ENCODE results near the gene PPP1R9A.

The PPP1R9A gene

DNA sequence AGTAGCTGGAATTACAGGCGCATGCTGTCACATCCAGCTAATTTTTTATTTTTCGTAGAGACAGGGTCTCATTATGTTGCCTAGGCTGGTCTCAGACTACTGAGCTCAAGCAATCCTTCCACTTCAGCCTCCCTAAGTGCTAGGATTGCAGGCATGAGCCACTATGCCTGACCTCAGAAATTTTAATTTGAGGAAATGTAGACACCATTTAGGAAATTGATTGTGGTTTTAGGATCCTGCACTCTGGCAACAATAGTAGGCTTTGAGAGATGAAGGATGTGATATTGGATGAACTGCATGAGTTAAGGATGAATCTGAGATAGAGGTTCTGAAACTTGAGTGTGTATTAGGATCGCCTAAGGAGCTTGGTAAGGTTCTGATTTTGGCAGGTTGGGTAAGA, 66.5 kb downstream of the PPP1R9A start:
- TF ChIP-seq CTCF (IDR thresholded peaks at IDR 0.05; ENCODE audit: insufficient read depth, low read length, missing control alignments): no peak
- ChIA-PET POLR2A (no interaction called here), CTCF (no interaction called here)
- no peak overlapping the region for H3K4me3 ChIP-seq (ENCODE audit: low read depth, low read length)
- no peak for DNase-seq (ENCODE audit: low read depth, low spot score)

GRCh38 chr7:94974423-94974822, 67.0 kb downstream of the PPP1R9A start:
- no peak for TF ChIP-seq CTCF (IDR thresholded peaks at IDR 0.05; ENCODE audit: insufficient read depth, low read length, missing control alignments)
- POLR2A ChIA-PET: no interaction called here
- H3K4me3 ChIP-seq (ENCODE audit: low read depth, low read length): no peak overlapping the region
- CTCF ChIA-PET: no interaction called here
- no peak for DNase-seq (ENCODE audit: low read depth, low spot score)

DNA sequence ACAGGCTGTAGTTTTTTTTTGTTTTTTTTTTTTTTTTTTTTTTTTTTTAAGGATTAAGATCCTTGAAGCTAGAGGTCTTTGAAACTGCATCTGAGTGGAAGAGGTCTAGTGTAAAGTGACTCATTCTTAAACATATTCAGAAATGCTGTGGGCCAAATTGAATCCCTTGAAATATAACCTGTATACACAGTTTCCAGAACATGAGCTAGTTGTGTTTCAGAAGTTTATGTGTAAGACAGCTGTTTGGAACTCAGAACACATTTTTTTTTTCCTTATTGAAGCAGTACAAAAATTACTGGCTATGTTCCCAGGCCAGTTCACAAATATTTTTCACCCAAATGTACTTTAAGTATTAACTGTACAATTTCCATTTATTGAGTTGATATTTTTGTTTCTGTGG, 67.9 kb downstream of the PPP1R9A start:
- H3K4me3 ChIP-seq (ENCODE audit: low read depth, low read length): no peak overlapping the region
- TF ChIP-seq CTCF (IDR thresholded peaks at IDR 0.05; ENCODE audit: insufficient read depth, low read length, missing control alignments): no peak
- DNase-seq (ENCODE audit: low read depth, low spot score): no peak
- CTCF ChIA-PET: interaction anchor here (0.8 kb wide), 1 partner anchor 474 kb away, joined by 3 read pairs; no protein-coding TSS in a partner anchor
- POLR2A ChIA-PET: no interaction called here

DNA sequence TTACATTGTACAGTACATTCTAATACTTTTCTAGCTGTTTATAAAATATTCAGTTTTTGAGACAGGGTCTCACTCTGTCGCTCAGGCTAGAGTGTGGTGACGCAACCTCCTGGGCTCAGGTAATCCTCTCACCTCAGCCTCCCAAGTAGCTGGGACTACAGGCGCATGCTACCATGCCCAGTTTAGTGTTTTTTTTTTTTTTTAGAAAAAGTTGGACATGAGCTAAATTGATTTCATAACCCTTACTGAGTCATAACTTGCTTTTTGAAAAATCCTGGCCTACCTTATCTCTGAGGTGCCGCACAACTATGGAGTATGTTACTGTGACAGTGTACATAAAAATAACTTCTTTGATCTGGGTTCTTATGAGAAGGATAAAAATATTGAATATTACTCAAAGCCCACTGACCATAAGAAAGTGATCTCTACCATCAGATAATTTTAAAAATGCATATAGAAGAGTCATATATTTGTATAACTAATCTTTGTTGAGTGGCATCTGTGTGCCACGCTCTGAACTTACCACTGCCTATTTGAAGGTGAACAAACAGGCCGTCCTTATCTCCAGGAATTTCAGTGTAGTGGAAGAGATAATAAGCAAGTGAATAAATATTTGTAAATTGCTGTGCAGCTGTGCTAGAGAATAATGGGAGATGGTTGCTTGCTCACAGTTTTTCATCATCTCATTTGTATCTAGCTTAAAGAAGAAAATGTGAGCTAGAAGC, 73.2 kb downstream of the PPP1R9A start:
- no peak overlapping the region for H3K4me3 ChIP-seq (ENCODE audit: low read depth, low read length)
- ChIA-PET POLR2A (no interaction called here), CTCF (no interaction called here)
- TF ChIP-seq CTCF (IDR thresholded peaks at IDR 0.05; ENCODE audit: insufficient read depth, low read length, missing control alignments): no peak
- no peak for DNase-seq (ENCODE audit: low read depth, low spot score)

DNA sequence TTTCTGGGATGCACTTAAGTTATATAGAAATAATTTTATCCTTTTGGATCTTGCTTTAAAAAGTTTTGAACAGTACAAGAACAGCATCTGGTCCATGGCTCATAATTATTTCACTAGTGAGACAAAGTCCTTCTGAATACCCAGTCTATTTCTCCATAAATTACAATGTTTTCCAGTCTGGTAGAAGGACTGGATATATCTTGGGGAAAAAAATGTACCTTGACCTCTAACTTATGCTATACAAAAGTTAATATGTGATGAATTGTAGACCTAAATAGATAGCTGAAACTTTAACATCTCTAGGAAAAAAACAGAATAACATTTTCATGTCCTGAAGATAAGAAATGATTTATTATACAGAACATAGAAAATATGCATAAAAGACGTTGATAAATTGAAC, 88.5 kb downstream of the PPP1R9A start:
- no peak for TF ChIP-seq CTCF (IDR thresholded peaks at IDR 0.05; ENCODE audit: insufficient read depth, low read length, missing control alignments)
- H3K4me3 ChIP-seq (ENCODE audit: low read depth, low read length): no peak overlapping the region
- POLR2A ChIA-PET: no interaction called here
- no peak for DNase-seq (ENCODE audit: low read depth, low spot score)
- CTCF ChIA-PET: no interaction called here

- POLR2A ChIA-PET: no interaction called here
- no peak for DNase-seq (ENCODE audit: low read depth, low spot score)
- TF ChIP-seq CTCF (IDR thresholded peaks at IDR 0.05; ENCODE audit: insufficient read depth, low read length, missing control alignments): no peak
- CTCF ChIA-PET: no interaction called here
- no peak overlapping the region for H3K4me3 ChIP-seq (ENCODE audit: low read depth, low read length)
Measured at GRCh38 chr7:94996369-94996768, 89.0 kb downstream of the PPP1R9A start.
